ENCODE data around the gene PSME2. TPM values are rescaled to one million over a fixed set of nuclear protein-coding genes. Genes with fewer than 3 reads are reported as not detected.

Gene PSME2
- total and polyA plus RNA-seq, 2 of the 13 experiments (the other 11 are each of a cell fraction or from before 2014, with no cell fraction given), result 332 to 716 TPM

GRCh38 chr14:24141097-24141880 is 5.1 kb downstream of the PSME2 start, which contains the start of gene EMC9 (continued):
- TF ChIP-seq ZNF558 (CRISPR knock-in tag; IDR thresholded peaks at IDR 0.05; ENCODE audit: borderline replicate concordance) (no peak), ZNF672 (CRISPR knock-in tag; IDR thresholded peaks at IDR 0.05) (no peak), KLF13 (CRISPR knock-in tag; IDR thresholded peaks at IDR 0.05) (peak; percentile 94), HOXA5 (CRISPR knock-in tag; IDR thresholded peaks at IDR 0.05) (peak; percentile 94), SRSF1 (optimal IDR thresholded peaks at IDR 0.05; ENCODE audit: low read depth, low read length) (peak; percentile 75), KMT2B (CRISPR knock-in tag; IDR thresholded peaks at IDR 0.05) (no peak; the same call in 1 of the 2 replicates), DPF2 (CRISPR knock-in tag; IDR thresholded peaks at IDR 0.05; ENCODE audit: borderline replicate concordance, low read depth) (peak; percentile 79; the same call in 1 of the 2 replicates), ZNF639 (CRISPR knock-in tag; conservative IDR thresholded peaks at IDR 0.05) (peak; percentile 82), ZNF75D (CRISPR knock-in tag; IDR thresholded peaks at IDR 0.05; ENCODE audit: borderline replicate concordance) (no peak), ZNF616 (CRISPR knock-in tag; IDR thresholded peaks at IDR 0.05; ENCODE audit: low read depth) (no peak; the same call in none of the 2 replicates), ZNF781 (CRISPR knock-in tag; IDR thresholded peaks at IDR 0.05; ENCODE audit: borderline replicate concordance, not compliant biosample characterization) (peak; percentile 29), ZFP90 (CRISPR knock-in tag; IDR thresholded peaks at IDR 0.05; ENCODE audit: borderline replicate concordance) (peak; percentile 82), PATZ1 (CRISPR knock-in tag; IDR thresholded peaks at IDR 0.05) (peak; percentile 78; the same call in 1 of the 2 replicates), ZNF644 (CRISPR knock-in tag; IDR thresholded peaks at IDR 0.05; ENCODE audit: low read depth) (peak; percentile 68), ZNF335 (CRISPR knock-in tag; IDR thresholded peaks at IDR 0.05) (peak; percentile 92; the same call in 1 of the 2 replicates), ZFX (CRISPR knock-in tag; IDR thresholded peaks at IDR 0.05; ENCODE audit: low read depth) (peak; percentile 100), RCOR2 (CRISPR knock-in tag; IDR thresholded peaks at IDR 0.05) (no peak), ZBTB2 (CRISPR knock-in tag; IDR thresholded peaks at IDR 0.05; ENCODE audit: low read depth) (no peak), ZNF343 (CRISPR knock-in tag; IDR thresholded peaks at IDR 0.05) (peak; percentile 87), RARA (CRISPR knock-in tag; IDR thresholded peaks at IDR 0.05) (peak; percentile 35; the same call in 1 of the 2 replicates), ZNF782 (CRISPR knock-in tag; IDR thresholded peaks at IDR 0.05; ENCODE audit: borderline replicate concordance) (peak; percentile 99), ZNF235 (CRISPR knock-in tag; IDR thresholded peaks at IDR 0.05; ENCODE audit: borderline replicate concordance) (peak; percentile 99), GABPB1 (CRISPR knock-in tag; IDR thresholded peaks at IDR 0.05) (peak; percentile 90), SMAD3 (CRISPR knock-in tag; IDR thresholded peaks at IDR 0.05) (no peak; the same call in 1 of the 2 replicates), TCF7 (IDR thresholded peaks at IDR 0.05; ENCODE audit: low read depth) (no peak; the same call in 1 of the 2 replicates), ZNF367 (CRISPR knock-in tag; IDR thresholded peaks at IDR 0.05; ENCODE audit: borderline replicate concordance) (no peak; the same call in 1 of the 2 replicates)
